Measurements from ENCODE around the gene SMIM30. TPM values are rescaled to one million over a fixed set of nuclear protein-coding genes. Genes with fewer than 3 reads are reported as not detected.
A peak's percentile ranks its signal among the peaks of the same experiment; 100 is the strongest.

Gene SMIM30
- polyA plus RNA-seq, 10 donors, result 84.8 to 119 (median 108) TPM

GRCh38 chr7:113119429-113119828 is 1.1 kb upstream of the SMIM30 start:
- DNase-seq, result no peak

DNA sequence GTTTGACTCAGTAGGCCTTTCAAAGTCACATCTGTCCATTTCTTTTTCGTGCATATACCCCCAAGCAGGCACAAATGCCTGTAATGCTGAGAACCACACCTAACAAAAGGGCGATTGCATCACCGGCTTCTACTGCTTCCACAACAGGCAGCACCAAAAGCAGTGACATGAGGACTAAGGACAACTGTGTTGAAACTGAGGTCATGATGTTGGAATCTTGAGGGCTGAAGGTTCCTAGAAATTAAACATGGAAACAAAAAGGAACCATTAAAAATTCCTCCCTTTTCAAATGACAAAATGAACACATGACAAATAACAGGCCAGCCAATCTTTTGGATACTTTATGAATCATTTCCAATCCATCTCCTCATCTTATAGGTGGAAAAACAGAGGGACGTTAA is 980 bp downstream of the SMIM30 start:
- DNase-seq, result peak in 1 of 3 donors; percentile 9

DNA sequence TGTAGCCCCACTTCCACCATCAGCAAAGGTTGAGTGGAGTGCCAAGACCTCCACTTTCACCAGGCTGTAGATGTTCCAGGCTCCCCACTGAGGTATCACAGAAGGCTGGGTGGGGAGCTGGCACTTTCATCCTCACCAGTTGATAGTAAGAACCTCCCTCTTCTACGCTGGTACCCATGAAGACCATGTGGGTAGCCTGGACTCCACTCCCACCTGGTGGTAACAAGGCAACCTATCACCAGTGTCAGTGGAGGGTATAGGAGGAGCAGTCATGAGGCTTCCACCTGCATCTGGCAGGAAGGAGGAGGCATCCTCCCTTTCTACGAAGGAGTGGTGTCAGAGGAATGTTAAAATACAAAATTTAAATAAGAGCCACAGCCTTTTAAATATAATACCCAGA is 4.4 kb downstream of the SMIM30 start:
- DNase-seq, result no peak

DNA sequence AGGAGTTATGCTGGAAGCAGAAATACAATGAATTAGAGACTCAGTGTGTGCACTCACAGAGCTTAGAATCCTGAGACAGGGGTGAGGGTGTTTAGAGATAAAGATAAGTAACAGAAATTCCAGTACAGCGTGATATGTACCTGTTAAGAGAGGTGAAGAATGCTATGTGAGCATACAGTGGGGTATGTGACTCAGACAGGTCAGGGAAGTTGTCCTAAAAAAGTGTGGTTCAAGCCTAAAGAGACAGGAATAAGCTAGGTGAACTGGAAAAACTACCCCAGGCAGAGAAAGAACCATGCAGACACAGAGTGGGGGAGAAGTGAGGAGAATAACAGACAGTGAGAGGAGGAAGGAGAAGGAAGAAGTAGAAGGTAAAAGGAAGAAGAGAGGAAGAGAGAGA is 8.6 kb downstream of the SMIM30 start:
- no peak for DNase-seq

GRCh38 chr7:113100121-113100603 is 18.2 kb downstream of the SMIM30 start:
- peak in 2 of 3 donors; percentile 30 to 43 for DNase-seq

DNA sequence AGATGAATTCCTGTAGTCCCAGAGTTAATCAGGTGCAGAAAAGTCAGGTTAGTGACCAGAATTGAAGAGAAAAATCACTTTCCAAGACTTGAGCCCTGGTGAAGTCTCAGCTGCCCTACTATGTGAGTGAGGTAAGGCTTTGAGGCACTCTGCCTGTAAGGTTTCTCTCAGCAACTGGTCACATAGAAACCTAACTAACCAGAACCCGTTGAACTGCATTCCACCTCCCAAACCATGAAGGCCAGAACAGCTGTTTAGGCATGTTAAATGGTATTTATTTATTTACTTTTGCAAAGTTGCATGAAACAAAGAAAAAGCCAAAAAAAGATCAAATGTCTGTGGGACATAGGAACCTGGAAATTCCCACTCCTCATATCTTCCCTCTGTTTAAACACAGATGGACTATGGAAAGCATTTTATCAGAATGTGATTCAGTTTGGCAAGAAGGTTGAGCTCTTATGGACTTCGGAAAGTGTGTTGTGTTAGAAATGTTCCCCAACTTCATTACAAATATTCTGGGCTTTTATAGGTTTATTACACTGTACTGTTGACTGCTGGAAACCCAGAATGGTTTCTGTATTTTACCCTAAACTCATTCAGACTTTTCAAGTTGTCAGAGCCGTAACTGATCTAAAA is 19.0 kb downstream of the SMIM30 start:
- DNase-seq, result no peak

DNA sequence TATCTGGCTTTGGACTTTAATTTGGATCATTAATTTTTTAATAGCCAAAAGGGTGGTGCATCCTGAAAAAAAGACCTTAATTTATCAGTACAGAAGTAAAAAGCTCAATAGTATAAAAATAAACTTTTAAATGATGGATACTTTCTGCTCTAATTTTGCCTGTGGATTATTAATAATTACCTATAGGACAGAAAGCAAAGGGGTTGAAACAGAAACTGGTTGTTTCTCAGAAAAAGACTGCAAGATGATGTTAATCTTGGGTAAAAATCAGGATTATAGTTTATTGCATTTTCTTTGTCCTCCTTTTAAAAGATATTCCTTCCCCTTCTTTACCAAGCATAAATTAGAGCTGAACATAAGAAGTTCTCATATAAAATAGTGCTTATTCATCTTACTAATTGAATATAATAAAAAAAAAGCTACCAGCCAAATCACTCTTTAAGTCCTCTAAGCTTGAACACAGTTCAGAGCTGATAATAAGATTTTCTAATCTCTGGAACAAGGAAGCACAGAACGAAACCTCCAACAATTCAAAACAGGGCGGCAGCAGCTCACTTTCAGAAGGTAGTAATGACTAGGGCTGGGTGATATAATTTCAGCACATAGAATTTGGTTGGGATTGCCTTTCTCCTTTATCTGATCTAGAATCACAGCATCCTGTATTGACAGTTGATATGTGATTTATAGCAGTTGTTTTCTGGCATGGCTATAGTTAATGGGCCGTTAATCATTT is 23.7 kb downstream of the SMIM30 start:
- no peak for DNase-seq

GRCh38 chr7:113093561-113093960 is 24.8 kb downstream of the SMIM30 start:
- DNase-seq, result no peak

DNA sequence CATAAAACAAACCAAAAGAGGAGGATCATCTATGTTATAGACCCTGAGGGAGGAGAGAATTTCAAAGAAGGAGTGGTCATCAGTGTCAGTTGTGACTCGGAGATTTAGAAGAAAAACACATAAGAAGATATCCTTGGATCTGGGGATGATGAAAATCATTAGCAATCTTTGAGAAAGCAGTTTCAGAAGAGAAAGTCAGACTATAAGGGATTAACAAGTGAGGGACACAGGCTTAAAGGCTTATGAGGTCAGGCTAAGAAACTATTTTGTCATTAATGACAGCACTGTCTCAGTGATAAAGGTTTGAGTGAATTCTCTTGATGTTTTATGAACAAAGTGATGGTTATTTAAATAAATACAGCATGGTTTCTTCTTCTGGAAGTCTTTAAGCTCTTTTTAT is 25.6 kb downstream of the SMIM30 start:
- no peak for DNase-seq

DNA sequence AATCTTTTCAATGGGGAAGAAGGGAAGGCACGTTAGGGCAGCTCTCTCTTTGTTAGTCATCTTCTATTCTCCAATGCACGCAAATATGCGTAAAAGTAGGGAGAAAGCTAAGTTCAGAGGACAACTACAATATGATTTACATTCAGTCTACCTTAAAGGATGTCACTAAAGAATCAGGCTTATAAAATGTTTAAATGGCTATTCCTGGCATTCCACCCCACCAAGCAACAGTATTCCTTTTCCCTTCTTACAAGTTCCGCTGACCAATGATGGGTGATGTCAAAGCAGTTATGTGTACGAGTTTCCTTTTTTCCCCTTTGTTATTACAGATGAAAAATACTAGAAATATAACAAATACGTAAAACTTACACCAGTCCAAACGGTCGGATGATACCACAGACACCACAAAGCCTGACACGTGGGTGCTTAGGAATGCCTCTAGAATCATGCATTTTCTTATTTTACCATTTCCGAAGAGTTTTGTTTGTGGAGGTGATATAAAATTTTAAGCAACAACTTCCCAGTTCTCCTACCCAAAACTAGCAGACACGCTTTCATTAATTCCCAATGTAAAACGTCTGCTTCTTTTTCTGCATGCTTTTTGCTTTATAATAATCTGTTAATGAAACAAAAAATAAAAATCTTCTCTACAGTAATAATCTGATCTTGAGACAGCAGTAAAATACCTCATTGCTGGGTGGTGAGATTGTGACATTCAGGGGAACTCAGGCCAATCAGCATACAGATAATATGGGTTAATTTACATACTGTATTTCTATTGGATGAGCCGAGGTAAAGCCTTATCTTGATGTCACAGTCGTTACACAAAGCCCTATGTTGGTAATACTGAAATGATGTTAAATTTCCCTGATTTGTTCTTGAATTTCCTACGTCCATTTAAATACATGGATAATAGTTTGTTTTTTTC is 31.0 kb downstream of the SMIM30 start:
- peak; percentile 71 to 81 (median 75) for DNase-seq

DNA sequence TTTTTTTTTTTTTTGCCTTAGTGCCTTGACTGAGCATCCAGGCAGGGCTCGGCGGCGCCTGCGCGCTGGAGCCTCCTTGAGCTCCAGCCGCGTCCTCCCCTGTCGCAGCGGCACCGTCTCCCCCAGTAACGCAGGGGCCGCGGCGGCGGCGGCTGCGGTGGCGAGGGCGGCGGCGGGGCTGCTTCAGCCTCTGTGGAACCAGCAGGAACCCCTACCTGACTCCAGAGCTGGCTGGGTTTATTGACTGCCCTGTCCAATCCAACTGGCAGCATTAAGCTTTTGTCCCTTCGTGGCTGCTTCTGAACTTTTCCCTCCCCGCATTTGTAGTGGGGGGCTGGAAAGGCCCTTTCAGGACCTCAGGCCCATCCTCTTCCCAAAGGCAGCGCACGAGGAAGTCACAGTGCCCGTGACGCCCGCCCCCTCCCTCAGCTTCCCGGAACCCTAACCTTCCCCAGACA is 31.9 kb downstream of the SMIM30 start, which contains the start of gene GPR85:
Gene GPR85, minus strand, starts transcription at position 397 of the 458 bp plus-strand sequence. CDS start 2,106 bp downstream, outside the sequence.
- DNase-seq, result peak; percentile 64 to 88 (median 72)

DNA sequence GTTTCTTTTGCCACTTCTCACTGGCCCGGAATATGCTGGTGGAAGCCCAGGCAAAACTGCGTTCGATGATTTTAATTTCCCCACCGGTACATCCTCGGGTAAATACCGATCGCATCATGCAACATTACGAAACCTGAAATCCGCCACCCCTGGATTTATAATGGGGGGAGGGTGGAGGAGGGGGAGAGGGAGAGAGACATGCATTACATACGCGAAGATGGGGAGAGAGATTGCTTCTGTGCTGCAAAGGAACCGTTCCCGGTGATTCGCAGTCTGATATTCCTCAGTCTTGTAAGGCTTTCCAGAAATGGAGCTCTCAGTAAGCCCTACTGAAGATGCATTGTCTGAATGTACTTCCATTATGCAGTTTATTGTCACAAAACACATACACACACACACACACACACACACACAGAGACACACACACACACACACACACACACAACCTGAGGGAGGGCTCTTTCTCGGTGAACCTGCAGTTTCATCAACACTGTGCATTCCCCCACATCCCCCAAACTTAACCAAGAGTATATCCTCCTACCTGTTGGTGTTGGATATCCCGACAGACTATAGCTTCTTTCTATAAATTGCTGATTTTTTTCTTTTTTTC is 32.5 kb downstream of the SMIM30 start:
- peak in 2 of 3 donors; percentile 20 to 44 for DNase-seq

DNA sequence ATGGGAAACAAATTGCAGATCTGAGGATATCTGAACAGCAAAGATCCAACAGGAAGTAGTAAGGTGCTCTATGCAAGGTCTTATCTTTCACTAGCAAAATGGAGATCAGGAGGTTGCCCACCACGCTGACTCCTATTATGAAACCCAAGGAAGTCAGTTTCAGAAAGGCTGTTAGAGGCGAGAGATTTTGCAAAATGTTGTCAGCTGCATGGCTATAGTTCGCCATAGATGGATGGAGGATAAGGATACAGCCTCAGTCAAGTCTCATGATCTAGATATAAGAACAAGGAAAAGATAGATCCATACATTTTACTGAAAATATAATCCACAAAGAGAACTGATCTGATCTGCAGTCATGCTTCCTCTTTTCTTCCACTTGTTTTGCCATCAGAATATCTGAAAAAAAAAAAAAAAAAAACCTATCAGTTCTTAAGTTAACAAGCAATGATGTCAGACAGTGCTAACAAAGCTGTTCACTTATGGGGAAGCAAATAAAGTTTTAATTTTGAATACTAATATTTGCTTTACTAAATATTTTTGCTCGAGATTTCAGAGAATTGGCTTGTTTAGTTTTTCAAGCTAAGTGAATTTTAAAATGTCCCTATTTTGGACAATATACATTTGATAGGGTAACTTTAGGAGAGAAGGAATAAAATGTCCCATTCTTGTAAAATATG is 33.7 kb downstream of the SMIM30 start:
- no peak for DNase-seq

DNA sequence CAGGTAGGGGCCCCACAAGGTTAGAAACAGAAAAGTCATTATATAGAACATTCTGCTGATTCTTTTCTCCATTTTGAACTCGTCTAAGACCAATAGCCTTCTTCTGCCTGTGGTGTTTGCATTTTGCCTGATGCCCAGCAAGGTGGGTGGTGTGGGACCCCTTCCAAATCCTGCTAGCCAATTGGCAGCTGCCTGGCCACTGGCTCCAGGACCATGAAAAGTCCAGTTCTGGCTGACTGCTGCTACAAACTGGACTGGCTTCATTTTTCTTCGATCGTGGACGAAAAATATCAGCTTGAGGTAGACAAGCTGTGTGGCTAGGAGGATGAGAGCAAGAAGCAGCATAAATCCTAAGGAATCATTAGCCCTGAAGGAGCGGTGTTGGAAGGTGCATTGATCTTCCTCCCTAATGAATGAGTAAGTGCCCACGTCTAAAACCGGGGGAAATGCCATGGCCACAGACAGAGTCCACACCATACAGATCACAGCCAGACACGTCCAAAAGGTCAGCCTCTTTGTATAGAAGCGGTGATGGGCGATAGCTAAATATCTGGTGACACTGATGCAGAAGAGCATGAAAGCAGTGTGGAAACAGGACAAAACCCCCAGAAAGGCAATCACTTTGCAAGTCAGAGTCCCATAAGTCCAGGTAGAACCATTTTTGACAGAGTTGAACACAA is 34.4 kb downstream of the SMIM30 start:
- DNase-seq, result no peak

GRCh38 chr7:113083132-113083815 is 35.1 kb downstream of the SMIM30 start:
- peak in 2 of 3 donors; percentile 20 to 43 for DNase-seq

DNA sequence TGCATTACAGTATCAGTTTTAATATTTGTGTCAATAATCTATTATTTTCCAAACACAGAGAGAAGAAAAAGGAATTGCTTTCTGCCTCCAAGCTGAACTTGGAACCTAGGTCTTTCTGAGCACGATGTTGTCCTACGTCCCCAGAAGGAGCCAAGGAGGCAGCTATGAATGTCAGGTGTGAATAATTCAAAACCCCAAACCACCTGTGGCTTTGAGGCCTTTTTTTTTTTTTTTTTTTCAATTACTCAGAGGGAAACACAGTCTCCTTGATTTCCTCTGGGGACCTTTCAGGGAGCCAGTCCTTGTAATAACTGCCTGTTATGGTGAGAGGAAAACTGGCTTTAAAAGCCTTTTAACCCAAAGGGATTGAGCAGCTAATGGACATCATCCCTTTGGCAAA is 40.0 kb downstream of the SMIM30 start:
- DNase-seq, result no peak

DNA sequence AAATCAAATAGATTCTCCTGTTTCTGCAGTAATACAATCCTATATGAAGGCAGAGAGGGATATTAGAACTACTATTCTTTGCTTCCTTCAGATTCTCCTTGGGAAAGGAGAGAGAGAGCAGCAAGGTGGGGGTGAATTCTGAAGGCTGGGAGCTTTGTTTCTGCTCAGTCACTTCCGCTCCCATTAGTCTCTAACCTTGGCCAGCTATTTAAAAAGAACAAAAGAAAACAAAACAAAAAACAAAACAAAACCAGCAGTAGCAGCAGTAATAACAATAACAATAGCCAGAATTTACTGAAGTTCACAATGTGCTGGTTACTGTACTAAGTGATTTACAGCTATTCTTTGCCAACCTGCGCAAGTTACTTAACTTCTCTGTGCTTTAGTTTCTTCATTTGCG is 41.7 kb downstream of the SMIM30 start:
- no peak for DNase-seq

DNA sequence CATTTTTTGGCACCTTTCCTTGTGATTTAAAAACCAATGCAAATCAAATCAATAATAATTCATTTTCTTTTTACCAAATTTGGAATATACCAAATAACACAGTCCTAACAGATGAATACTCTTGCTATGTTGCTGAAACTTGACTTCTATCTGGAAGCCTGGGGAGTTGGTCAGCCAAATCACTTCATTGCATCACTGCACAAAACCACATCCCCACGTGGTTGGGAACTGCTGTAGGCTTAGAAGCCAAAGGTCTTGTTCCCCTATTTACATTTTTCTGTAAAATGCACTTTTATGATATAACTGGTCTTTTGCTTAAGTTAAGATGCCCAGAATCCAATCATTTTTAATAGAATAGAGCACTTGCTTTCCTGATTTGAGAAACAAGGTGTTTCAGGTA is 46.9 kb downstream of the SMIM30 start:
- DNase-seq, result peak in 1 of 3 donors; percentile 13

All from muscle of back (tissue), 11 donors.